ENCODE measurements around the gene DBP.
A peak's percentile ranks its signal among the peaks of the same experiment; 100 is the strongest.

The DBP gene

GRCh38 chr19:48596679-48597465 lies 40.3 kb downstream of the DBP start:
- no peak overlapping the region for H3K4me3 ChIP-seq (ENCODE audit: low read depth, low read length)
- no peak for DNase-seq (ENCODE audit: low read depth)

- no peak for DNase-seq (ENCODE audit: low read depth)
- H3K4me3 ChIP-seq (ENCODE audit: low read depth, low read length) = no peak overlapping the region
Observed at GRCh38 chr19:48596237-48596636, 40.9 kb downstream of the DBP start.

- no peak for DNase-seq (ENCODE audit: low read depth)
- no peak overlapping the region for H3K4me3 ChIP-seq (ENCODE audit: low read depth, low read length)
Observed at GRCh38 chr19:48595833-48596232, 41.3 kb downstream of the DBP start.

DNA sequence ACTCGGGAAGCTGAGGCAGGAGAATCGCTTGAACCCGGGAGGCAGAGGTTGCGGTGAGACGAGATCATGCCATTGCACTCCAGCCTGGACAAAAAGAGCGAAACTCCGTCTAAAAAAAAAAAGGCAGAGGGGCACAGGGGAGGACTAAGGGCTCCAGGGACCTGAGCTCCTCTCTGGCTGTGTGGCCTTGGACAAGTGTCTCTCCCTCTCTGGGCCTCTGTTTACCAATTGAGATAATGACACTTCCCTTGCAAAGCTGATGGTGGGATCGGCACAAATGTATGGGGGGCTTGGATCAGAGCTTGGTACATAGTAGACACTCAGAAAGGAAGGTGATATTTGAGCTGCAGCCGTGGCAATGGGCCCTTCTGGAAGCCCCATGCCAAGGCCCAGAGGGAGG lies 42.0 kb downstream of the DBP start:
- no peak overlapping the region for H3K4me3 ChIP-seq (ENCODE audit: low read depth, low read length)
- no peak for DNase-seq (ENCODE audit: low read depth)

- DNase-seq (ENCODE audit: low read depth) = no peak
Observed at GRCh38 chr19:48591021-48591420, 46.2 kb downstream of the DBP start.

GRCh38 chr19:48588670-48589401 lies 48.3 kb downstream of the DBP start:
- no peak for DNase-seq (ENCODE audit: low read depth)
- peak overlapping the region; percentile 32 for H3K4me3 ChIP-seq (ENCODE audit: low read depth, low read length)

More at GRCh38 chr19:48591021-48591420, 46.2 kb downstream of the DBP start:
- H3K4me3 ChIP-seq (ENCODE audit: low read depth, low read length) = no peak overlapping the region

- no peak overlapping the region for H3K4me3 ChIP-seq (ENCODE audit: low read depth, low read length)
- no peak for DNase-seq (ENCODE audit: low read depth)
Observed at GRCh38 chr19:48587387-48587786, 49.8 kb downstream of the DBP start.

DNA sequence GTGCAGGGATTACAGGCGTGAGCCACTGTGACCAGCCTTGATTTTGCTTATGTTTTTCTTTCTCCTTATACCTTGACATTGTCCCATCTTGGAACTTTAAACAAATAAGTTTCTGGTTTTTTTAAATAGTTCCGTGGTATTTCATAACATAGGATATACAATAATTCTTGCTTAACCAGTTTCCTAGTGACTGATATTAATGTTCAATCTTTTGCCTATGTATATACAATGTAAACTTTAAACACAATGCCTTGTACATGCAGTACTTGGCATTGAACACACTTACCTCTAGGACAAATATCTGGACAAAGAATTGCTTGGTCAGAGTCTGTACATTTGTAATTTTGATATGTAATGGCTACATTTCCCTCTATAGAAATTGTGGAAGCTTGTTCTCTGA lies 55.0 kb downstream of the DBP start:
- DNase-seq (ENCODE audit: low read depth) = no peak
- H3K4me3 ChIP-seq (ENCODE audit: low read depth, low read length) = no peak overlapping the region

Data from skeletal muscle cell (primary cell).